NCI-H226 (cell line): ENCODE measurements around the gene TGFBR3.

Experiments used
- DNase-seq: peaks from one replicate; pipeline ENCODE4 v3.0.0-alpha.2; 2015

TGFBR3 gene

GRCh38 chr1:91821126-91821868 is 64.7 kb downstream of the TGFBR3 start:
- no peak for DNase-seq

GRCh38 chr1:91819038-91819788 is 66.7 kb downstream of the TGFBR3 start:
- DNase-seq: no peak

GRCh38 chr1:91818713-91818975 is 67.3 kb downstream of the TGFBR3 start:
- no peak for DNase-seq

- no peak for DNase-seq
Observed at GRCh38 chr1:91817211-91817905, 68.6 kb downstream of the TGFBR3 start.

GRCh38 chr1:91816031-91816430 is 69.9 kb downstream of the TGFBR3 start:
- no peak for DNase-seq

- DNase-seq: no peak
Observed at GRCh38 chr1:91814448-91814847, 71.5 kb downstream of the TGFBR3 start.

GRCh38 chr1:91813813-91814212 is 72.1 kb downstream of the TGFBR3 start:
- DNase-seq: no peak

GRCh38 chr1:91811363-91812025 is 74.5 kb downstream of the TGFBR3 start:
- no peak for DNase-seq

GRCh38 chr1:91809317-91809716 is 76.6 kb downstream of the TGFBR3 start:
- DNase-seq: peak; percentile 26

GRCh38 chr1:91807921-91808620 is 77.9 kb downstream of the TGFBR3 start:
- DNase-seq: peak; percentile 47

GRCh38 chr1:91806769-91807700 is 78.9 kb downstream of the TGFBR3 start:
- peak; percentile 88 for DNase-seq

GRCh38 chr1:91806181-91806768 is 79.7 kb downstream of the TGFBR3 start:
- no peak for DNase-seq

- DNase-seq: no peak
Observed at GRCh38 chr1:91805311-91805801, 80.6 kb downstream of the TGFBR3 start.

GRCh38 chr1:91804546-91805023 is 81.4 kb downstream of the TGFBR3 start:
- DNase-seq: peak; percentile 85

GRCh38 chr1:91803847-91804545 is 82.0 kb downstream of the TGFBR3 start:
- DNase-seq: no peak

GRCh38 chr1:91803123-91803522 is 82.8 kb downstream of the TGFBR3 start:
- DNase-seq: no peak

- no peak for DNase-seq
Observed at GRCh38 chr1:91801496-91802115, 84.3 kb downstream of the TGFBR3 start.

GRCh38 chr1:91799863-91800262 is 86.1 kb downstream of the TGFBR3 start:
- DNase-seq: no peak

- no peak for DNase-seq
Observed at GRCh38 chr1:91799159-91799558, 86.8 kb downstream of the TGFBR3 start.

- peak; percentile 27 for DNase-seq
Observed at GRCh38 chr1:91798740-91799139, 87.2 kb downstream of the TGFBR3 start.
